Measurements from ENCODE around the gene HSD17B8.

Gene HSD17B8

DNA sequence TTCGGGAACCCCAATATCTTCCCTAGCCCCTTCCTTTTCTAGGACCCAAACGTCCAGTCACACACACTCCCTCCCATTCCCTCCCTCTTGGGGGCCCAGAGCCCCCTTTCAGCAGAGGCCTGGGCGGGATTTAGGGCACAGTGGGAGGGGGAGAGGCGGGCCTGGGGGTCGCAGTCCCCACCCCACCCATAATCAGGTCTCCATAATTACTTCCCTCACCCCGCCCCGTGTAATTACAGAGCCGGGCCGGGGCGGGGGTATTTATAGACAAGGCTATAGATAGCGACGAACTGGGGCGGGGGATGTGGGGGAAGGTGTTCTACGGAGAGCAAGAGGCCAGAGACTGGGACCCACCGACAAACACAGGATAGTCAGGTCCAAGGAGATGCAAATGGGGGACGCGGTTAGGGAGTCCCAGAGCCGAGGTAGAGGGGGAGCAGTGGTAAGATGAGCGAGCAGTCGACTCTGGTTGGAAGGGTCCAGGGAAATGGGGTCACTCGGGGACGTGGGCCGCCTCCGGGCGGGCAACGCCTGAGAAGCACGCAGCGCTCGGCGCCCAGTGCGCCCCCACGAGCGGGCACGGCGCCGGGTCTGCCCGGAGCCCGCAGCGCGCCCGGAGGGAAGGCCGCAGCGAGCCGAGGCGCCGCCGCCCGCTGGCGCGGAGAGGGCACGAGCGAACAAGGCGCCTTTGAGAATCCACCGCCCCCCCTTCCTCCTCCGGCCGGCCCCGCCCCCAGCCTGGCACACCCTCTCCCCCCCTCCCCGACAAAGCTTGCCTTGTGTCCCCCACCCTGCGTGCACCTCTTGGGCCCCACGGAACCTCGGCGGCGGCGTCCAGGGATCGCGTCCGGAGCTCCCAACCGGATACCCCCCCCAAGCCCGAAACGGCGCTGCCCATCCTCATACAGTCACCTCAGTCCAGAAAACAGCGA, 11.5 kb upstream of the HSD17B8 start:
- FAIRE-seq = no peak

DNA sequence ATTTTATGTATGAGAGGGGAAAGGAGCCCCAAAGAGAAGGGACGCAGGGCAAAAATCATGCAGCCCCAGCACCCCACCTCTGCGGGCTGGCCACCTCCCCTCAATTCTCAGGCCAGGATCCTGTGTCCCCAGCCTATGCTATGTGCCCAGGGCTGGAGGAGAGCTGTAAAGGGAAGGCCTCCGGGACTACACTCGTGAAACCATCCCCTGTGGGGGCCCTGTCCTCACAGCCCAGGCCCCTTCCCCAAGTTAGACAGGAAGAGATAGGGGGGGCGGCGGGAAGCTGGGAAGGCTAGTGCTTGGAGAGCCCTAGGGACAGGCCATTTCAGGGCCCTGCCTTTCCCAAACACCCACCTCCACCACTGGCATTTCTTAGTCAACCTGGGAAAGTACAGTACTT, 10.8 kb upstream of the HSD17B8 start:
- FAIRE-seq = no peak

DNA sequence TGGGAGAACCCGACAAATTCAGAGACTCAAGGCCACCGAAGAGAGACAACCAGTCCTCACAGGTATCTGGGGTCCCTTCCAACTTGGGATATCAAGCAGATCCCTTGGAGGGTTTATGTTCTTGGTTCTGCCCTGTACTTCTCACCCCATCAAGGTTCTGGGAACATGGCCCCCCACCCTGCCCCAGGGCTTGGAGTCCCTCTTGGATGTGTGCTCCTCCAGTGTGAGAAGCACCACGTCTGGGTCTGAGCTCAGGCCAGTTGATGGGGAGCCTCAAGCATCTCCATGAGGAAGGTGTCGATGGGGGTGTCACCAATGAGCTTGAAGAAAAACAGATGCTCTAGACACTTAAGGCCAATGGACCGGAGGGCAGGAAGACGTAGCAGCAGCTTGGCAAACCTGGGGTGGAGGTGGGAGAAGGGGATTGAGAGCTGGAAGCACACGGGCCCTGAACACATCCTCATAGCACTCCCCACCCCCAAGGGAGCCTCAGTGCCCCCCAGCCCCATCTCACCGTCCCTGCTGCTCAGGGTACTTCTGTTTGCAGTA, 9.9 kb upstream of the HSD17B8 start:
- no peak for FAIRE-seq

DNA sequence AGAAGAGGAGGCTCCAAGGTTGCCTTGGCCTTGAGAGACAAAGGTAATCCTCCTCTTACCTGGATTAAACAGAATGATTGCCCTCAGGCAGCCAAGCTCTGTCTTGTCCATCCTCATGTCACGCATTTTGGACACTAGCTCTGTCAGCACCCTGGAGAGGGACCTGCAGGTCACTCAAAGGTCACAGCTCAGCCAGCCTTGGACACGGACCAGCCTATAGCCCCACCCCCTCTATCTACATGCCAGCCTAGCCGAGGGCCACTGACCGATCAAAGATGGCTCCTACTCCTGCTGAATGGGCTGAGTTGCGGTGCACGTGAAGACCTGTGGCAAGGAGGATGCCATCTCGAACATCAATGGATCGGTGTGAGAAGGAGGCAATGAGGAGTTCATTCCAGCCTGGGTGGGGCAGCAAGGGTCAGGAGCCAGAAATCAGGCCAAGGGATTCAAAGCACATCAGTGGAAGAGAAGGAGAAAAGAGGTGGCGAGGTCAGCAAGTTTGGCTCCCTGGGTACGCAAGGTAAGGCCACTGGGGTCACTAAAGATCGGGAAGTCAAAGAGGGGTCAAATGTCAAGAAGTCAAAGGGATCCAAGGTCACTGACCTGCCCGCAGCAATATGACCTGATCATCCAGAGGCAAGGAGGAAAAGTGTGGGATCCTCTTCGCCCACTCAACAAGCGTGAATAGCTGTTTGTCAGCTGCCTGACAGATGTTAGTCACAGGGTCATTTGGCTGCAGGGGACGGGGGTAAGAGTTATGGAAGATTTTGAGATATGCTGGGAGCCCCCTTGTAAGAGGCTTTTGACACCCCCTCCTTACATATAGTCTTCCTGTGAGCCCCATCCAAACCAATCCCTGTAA, 8.9 kb upstream of the HSD17B8 start:
- FAIRE-seq = no peak

DNA sequence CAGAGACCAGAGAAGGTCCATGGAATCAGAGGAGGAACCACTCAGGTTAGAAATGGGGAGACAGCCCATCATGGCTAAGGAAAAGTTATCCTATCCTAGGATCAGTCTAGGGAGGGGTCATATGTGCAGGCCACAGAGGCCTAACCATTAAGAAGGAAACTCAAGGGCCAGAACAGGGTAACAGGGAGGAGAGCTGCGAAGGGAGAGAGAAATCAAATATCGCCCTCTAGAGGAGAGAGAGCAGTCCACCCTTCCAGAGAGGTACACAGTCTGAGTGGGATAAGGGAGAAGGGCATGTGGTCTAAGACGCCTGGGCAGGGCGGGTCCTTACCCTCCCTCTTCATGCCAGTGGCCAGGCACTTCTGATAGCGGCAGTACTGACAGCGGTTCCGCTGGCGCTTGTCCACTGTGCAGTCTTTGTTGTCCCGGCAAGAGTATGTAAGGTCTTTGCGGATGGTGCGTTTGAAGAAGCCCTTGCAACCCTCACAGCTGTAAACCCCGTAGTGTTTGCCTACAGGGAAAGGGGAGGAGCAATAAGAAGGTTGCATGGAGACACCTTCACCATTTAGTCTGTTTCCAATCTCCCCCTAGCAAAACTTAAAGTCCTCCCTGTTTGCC, 6.9 kb upstream of the HSD17B8 start:
- FAIRE-seq = no peak

DNA sequence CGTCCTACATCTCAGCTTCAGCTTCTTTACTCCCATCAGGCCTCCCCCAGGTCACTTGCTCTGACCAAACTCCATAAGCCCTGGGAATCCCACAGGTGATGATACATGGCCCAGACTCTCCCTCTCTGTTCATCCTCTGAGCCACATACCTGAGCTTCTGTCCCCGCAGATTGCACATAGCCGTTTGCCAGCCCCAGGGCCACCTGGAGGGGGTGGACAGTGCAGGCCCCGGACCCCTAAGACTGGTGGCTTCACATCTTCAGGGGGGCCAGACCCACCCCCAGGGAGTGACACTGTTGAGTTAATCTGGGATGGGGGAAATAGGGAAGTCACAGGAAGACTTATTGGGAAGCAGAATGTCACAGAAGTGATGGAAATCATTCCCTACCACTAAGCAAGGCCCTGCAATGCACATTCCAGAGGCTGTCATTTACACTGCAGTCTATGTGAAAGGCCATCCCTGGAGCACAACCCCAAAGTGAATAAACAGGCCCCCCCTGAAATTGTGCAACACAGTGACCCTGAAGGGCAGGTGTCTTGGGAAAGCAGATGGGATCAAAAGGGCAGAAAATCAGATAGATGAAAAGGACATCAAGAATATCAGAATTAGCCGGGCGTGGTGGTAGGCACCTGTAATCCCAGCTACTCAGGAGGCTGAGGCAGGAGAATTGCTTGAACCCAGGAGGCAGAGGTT, 6.1 kb upstream of the HSD17B8 start:
- FAIRE-seq = no peak

DNA sequence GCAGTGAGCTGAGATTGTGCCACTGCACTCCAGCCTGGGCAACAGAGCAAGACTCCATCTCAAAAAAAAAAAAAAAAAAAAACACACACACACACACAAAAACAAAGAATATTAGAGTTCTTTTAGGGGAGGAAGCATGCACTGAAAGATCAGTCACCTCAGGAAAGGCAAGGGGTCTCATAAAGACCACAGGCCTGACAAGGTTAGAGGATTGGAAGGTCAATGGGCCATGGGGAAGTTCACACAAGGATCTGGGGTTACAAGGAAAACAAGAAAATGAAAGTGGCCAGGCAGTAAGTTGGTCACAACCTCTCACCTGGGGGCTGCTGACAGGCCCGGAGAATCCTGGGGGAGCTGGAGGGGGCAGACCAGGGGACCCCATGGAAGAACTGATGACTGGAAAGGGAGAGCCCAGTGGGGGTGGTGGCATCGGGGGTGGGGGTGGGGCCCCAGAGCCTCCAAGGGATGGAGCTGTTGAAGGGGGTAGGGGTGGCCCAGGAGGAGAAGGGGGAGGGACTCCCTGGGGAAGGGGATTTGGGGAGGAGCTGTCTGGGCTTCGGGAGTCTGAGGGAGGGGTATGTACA, 5.5 kb upstream of the HSD17B8 start:
- no peak for FAIRE-seq

DNA sequence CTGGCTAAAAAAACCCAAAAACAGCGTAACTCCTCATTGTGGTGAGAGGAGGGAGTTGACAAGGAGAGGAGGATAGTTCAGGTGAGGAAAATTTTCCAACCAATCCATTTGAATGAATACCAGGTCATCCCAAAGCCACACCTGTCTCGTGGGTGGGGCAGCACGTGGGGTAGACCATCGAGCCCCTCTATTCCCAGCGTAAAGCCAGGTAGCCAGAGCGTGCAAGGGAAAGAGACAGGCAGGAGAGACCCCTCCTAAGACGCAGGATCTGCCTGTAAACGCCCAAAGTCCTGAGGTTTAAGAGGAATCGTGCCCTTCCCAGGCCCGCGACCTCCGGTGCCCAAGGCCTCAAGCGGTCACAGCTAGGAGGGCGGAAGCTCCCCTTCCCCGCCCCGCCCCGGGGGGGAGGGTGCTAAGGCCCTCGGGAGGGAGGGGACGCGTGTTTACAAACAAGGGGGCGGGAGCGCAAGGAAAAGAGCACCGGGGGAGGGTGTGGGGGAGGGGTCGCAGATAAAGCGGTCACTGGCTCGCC, 4.7 kb upstream of the HSD17B8 start:
- FAIRE-seq = no peak

DNA sequence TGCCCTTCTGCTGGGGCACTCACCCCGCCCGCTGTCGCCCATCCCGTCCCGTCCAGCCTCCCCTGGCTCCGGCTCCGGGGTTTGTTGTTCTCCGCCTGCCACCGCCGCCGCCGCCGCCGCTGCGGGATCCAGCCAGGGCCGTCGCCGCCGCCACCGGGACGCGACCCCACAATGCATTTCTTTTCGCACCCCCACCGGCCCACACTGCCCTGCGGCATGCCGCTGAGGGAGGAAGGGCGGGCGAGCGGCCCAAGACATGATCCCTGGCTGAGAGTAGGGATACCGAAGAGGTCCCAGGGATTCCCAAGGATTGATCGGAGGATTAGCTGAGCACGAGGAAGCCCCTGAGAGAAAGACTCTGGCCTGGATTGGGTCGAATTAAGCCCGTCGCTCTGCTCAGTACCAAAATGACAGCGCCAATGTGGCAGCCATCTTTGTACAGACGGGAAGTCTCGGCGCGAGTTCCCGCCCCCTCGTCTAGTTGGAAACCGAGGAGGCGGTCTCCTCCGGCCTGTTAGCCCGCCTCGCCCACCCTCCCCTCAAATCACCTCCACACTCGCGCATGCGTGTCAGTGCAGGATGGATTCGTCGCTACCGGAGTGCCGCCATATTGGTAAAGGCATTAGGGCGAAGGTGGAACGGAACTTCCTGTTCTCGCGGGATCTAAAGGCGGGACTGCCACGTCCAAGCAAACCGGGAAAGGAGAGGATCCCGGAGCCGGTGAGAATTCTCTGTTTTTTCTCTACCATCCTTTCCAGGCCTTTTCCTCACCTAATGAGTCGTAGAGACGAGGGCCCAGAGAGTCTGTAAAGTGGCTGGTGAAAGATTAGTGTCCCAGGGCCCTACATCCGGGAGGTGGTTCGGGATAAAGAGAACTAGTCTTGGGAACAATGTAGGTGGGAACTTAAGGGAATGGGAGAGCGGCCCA, 4.0 kb upstream of the HSD17B8 start, which contains the start of the genes RXRB and SLC39A7:
Gene RXRB, minus strand, starts transcription at position 447 of the 928 bp plus-strand sequence. Its CDS starts 189 bp downstream, at position 258.
Gene SLC39A7, plus strand, starts transcription at position 649 of the 928 bp plus-strand sequence. CDS start 379 bp downstream, outside the sequence.
- no peak for FAIRE-seq

DNA sequence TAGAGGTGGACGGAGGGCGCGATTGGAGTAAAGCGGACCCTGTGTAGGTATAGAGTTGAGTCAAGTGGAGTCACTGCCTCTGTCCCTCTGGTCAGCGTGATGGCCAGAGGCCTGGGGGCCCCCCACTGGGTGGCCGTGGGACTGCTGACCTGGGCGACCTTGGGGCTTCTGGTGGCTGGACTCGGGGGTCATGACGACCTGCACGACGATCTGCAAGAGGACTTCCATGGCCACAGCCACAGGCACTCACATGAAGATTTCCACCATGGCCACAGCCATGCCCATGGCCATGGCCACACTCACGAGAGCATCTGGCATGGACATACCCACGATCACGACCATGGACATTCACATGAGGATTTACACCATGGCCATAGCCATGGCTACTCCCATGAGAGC, 3.3 kb upstream of the HSD17B8 start:
- no peak for FAIRE-seq

DNA sequence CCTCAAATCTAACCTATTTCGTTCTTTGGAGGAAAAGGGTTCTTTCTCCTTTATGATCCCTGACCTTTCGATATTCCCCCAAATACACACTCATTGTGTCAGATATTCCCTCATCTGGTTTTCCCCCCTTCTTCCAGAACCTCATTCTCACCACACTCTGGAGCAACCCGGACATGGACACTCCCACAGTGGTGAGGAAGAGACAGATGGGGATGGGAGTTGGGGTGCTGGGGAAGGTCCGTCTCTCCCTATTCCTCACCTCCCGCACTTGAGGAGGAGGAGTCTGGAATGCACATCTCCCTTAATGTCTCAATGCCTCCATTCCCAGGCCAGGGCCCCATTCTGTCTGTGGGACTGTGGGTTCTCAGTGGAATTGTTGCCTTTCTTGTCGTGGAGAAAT, 2.5 kb upstream of the HSD17B8 start:
- no peak for FAIRE-seq

DNA sequence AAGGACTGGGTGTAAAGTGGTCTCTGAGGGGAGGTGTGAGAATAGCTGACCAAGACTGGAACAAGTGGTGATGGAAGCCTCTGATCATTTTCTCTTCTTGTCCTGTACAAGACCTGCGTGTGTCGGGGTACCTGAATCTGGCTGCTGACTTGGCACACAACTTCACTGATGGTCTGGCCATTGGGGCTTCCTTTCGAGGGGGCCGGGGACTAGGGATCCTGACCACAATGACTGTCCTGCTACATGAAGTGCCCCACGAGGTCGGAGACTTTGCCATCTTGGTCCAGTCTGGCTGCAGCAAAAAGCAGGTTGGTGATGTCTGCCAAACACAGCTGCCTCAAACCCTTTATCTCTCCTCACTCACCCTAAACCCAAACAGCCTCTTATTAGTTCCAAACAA, 1.7 kb upstream of the HSD17B8 start:
- no peak for FAIRE-seq

DNA sequence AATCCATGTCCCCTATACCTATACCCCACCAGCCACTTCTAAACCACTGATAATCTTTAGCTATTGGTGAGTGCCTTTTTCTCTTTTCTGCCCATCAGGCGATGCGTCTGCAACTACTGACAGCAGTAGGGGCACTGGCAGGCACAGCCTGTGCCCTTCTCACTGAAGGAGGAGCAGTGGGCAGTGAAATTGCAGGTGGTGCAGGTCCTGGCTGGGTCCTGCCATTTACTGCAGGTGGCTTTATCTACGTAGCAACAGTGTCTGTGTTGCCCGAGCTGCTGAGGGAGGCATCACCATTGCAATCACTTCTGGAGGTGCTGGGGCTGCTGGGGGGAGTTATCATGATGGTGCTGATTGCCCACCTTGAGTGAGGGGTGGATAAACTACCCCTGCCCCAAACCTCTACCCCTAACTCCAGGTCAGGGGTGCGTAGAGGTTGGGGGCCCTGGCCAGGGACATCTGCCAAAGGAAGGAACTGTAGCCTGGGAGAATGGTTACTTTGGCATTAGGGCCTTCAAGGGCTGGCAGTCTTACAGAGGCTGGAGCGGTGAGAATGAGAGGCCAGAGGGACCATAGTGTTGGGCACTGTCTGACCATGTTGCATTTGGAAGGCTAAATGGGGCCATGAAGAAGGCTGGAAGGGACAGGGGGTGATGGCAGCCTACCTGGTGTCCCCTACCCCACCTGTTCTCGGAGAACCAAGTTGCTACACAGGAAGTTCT, 851 bp upstream of the HSD17B8 start:
- no peak for FAIRE-seq

DNA sequence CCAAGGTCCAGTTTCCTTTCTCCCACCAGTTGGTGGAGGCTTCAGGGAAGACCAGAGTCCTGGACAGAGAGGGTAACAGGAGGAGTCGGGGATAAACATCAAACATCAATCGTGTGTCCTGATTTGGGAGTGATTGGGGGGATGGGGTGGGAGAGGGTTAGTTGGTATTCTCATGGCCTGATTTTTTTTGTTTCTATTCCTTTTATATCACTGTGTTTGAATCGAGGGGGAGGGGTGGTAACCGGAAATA, 365 bp upstream of the HSD17B8 start:
- FAIRE-seq = no peak

DNA sequence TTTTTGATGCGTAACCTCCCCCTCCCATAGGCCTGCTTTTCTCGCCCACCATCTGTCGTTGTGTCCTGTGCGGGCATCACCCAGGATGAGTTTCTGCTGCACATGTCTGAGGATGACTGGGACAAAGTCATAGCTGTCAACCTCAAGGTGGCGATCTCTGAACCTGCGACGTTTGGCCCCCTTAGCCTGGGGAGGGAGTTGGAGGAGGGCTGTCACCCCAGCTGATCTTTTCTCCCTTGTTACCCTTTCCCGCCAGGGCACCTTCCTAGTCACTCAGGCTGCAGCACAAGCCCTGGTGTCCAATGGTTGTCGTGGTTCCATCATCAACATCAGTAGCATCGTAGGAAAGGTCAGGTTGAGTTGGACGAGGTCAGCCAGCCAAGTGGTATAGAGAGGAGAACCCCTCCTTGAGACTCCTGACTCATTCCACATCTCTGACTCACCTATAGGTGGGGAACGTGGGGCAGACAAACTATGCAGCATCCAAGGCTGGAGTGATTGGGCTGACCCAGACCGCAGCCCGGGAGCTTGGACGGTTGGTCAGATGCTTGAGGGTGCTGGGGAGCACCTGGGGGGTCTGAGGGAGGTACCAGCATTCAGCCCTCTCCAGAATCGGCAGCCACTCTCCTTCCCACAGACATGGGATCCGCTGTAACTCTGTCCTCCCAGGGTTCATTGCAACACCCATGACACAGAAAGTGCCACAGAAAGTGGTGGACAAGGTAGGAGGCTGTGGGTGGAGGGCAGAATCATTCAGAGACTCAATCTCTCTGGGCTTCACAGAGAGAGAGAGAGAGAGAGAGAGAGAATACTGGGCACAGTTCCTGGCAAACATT, 954 bp downstream of the HSD17B8 start:
- no peak for FAIRE-seq

DNA sequence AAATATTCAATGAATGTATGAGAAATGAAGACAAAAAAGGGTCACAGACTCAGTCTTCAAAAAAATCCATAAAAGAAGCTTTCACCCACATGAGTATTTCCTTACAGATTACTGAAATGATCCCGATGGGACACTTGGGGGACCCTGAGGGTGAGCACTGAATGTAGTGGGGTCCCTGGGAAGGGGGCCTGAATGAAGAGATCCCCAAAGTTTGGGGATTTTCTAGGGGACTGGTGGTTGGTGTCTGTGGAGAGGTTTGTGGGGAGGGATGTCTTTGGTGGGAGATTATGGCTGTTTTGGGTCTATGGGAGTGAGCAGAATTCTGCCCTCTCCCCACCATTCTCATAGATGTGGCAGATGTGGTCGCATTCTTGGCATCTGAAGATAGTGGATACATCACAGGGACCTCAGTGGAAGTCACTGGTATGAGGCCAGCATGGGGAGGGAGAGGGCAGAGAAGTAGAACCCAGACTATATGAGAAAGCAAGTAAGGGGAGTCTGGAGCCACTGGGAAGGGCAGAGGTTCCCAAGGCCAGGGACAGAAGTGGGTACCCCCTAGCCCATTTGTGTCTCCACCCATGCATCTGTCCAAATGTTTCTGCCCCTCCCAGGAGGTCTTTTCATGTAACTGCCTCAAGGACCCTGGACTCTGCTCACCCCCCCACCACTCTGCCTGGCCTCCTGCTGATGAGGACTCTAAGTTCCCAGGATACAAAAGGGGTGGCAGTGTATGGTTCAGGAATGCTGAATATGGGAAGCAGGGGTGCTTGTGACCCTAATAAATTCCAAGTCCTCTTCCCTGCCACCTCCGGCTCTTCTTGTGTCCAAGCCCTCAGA, 1.8 kb downstream of the HSD17B8 start:
- FAIRE-seq = no peak

DNA sequence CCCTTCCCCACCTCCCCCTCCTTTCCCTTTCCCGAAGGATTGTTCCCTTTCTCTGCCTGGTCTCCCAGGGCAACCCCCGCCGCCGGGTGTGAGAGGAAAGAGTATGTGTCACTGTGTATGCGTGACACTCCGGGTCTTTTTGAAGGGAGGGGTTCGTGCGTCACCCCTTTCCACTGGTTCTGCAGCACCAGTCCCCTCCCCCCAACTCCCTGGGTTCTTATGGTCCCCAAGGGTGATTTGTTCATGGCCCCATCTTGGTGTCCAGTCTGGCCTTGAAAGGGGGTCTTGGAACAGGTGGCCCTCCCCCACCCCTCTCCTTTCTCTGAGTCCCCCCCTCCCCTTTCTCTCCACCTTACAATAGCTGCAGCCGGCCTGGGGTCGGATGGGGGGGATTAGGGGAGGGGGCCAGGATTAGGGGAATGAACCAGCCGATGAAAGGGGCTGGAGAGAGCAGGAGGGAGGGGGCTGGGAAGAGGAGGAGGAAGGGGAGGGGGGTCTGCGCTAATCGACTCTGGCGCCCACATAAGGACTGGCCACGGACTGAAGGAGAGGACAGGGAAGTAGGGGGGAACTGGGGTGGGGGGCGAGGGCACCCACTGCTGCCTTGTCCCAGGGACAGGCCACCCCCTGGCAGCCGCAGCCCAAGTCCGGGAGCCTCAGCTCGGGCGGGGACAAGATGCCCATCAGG, 2.6 kb downstream of the HSD17B8 start:
- FAIRE-seq = no peak

Measured in islet of Langerhans (tissue), 1 donor.